ENCODE results near the gene KCNMB4.
"Not testable (repeated sequence)": the region's sequence is repeated elsewhere in the genome, so short reads cannot be mapped to it uniquely, and the experiment has no call there.

Gene KCNMB4

DNA sequence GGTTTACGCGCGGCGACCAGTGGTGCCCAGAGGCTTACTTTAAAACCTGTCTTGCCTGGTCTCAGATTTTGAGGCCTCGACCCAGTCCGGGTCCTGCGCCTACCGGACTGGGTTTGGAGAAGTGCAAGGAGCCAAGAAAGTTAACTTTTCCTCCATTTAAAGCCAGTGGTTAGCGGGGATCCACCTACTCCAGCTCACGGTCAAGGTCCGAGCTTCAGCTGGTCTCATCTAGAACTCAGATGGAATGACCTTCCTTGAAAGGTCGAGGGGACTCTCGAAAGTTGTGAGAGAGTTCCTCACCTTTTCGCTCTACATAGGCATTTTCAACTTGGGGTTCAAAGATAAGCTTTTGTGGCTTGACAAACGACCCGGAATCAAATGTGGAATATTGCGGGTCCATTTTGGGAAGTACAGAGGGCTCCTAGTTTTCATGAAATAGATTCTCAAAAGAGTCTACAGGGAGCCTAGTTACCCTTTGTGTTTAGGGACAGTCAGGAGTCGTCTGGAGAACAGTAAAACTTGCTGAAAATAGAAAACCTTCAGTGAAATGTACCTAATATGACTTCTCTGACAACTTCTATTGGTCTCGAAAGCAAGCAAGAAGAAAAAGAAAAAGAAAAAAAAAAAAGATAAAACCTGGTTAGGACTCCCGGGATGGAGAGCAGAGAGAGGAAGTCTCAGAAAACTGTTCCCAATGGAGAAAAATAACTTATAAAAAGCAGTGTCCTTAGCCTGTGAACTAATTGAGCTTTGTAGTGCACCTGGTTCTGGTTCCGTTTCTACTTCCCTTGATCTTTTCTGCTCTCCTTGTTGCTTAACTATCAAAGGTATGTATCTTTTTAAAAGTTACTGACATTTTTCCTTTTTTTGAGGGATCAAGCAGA lies 1.4 kb downstream of the KCNMB4 start:
- peak in 5 of 58 donors; percentile 12 to 44 (median 30) for DNase-seq

DNA sequence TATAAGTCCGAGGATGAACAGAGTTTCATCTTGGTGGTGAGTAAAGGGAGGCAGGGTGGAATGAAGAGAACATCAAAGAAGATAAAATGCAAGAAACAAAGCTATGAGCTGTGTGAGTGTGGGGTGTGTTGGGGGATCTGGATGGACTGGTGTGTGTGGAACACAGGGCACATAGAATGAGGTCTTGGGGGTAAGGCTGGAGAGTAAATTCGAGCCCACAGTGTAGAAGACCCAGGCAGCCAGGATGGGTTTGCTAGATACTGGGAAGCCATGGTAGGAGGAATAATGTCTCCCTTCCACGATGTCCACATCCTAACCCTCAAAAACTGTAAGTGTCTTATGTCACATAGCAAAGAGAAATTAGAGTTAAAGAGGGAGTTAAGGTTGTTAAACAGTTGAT lies 6.8 kb downstream of the KCNMB4 start:
- DNase-seq: no peak

DNA sequence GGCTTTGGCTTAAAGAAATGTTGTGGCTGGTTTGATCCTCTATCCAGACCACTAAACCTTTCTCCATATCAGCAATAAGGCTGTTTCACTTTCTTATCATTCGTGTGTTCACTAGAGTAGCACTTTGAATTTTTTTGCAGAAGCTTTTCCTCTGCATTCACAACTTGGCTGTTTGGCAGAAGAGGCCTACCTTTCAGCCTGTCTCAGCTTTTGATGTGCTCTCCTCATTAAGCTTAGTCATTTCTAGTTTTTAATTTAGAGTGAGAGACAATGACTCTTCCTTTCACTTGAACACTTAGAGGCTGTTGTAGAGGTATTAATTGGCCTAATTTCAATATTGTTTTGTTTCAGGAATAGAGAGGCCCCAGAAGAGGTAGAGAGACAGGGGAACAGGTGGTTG lies 13.8 kb downstream of the KCNMB4 start:
- DNase-seq: no peak

DNA sequence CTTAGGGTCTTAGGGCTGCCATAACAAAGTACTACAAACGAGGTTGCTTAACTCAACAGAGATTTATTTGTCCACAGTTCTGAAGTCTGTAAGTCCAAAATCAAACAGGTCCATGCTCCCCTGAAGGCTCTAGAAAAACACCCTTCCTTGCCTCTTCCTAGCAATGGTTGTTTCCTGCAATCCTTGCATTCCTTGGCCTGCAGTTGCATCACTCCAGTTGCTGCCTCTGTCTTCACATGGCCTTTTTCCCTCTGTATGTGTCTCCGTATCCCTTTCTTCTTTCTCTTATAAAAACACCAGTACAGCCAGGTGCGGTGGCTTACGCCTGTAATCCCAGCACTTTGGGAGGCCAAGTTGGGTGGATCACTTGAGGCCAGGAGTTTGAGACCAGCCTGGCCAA lies 17.4 kb downstream of the KCNMB4 start:
- DNase-seq: no peak

DNA sequence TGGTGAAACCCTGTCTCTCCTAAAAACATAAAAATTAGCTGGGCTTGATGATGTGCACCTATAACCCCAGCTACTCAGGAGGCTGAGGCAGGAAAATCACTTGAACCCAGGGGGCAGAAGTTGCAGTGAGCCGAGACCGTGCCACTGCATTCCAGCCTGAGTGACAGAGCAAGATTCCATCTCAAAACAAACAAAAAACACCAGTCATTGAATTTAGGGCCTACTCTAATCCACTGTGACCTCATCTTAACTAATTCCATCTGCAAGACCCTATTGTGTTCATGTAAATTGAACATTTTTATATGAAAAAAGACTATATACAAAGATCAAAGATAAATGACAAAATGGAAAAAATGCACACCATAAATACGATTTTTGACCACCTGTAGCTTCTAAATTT lies 17.8 kb downstream of the KCNMB4 start:
- no peak for DNase-seq

DNA sequence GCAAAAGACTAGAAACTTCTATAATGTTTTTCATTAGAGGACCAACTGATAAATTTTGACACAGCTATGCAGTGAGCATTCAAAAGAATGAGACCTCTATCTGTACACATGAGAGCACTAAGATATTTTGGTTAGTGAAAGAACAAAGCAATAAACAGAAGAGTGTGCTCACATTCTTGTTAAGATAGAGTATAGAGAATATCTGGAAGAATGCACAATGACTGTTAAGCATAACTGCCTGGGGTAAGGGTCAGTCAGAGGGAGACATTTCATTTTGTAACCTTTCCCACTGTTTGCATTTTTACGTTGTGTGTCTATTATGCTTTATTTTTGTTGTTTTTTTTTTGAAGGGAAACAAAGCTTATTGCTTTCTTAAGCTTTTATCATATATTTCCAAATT lies 20.7 kb downstream of the KCNMB4 start:
- DNase-seq: no peak

DNA sequence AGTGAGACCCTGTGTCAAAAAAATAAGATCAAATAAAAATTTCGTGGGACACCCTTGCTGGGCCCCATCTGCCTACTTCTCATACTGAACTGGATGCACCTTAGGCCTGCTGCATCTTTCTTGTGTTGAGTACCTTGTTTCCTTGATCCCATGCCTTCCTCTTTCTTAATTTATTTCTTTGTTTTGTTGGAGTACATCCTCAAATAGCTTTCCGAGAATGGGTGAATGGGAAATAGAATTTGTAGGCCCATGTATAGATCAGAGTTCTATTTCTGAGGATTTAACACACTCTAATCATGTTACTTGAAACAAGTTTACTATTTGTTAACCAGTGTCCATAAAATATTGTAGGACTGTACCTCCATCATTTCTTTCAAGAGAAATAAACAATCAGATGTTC lies 23.6 kb downstream of the KCNMB4 start:
- DNase-seq: no peak

DNA sequence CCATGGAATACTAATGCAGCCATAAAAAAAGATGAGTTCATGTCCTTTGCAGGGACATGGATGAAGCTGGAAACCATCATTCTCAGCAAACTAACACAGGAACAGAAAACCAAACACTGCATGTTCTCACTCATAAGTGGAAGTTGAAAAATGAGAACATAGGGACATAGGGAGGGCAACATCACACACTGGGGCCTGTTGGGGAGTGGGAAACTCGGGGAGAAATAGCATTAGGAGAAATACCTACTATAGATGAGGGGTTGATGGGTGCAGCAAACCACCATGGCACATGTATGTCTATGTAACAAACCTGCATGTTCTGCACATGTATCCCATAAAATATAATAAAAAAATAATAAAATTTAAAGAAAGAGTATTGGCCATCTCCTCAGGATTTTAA lies 26.5 kb downstream of the KCNMB4 start:
- DNase-seq: not testable (repeated sequence)

DNA sequence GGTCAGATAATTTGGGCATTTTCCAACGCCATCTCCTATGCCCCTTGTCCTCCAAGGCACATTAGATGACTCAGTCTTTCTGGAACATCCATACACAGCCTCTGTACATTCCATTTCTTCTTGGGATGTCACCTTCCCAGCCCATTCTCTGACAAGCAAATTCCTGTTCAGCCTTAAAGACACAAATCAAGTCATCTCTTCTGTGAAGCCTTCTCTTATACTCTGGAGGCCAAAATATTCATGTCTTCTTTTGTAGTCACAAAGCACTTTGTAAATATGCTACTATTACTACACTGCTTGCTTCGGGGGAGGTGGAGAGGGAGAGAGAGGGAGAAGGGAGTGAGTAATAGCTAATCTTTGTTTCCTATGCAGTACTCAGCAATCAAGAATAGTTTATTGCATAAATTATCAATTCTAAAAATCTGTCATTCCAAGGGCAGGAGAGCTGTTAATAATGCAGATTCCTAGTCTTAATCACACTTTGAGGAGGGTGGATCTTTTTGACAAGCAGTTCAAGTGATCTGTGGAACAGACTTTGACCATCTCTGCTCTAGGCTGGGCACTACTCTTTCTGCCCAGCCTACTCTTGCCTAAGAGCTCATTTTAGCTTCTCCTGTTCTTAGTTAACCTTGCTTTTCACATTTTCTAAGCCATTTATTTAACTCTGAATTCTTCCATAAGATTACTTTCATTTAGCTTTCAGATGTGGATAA lies 27.9 kb downstream of the KCNMB4 start:
- no peak for DNase-seq

DNA sequence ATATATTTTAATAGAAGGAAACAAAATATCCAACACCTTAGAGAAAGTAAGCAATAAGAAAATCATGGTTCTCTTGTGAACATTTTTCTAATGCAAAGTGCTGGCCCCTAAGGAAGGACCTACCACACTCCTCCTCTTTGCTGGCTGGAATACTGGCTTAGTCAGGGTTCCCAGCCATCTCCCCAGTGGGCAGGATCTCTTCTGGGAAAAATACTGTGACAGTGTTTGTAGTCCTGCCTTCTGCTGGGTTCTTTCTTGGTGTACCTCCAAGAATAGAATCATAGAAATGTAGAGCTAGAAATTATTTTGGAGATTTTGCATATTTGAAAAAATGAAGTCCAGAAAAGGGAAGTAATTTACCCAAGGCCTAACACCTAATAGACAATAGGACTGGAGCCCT lies 31.9 kb downstream of the KCNMB4 start:
- DNase-seq: peak in 6 of 58 donors; percentile 1 to 48 (median 10)

DNA sequence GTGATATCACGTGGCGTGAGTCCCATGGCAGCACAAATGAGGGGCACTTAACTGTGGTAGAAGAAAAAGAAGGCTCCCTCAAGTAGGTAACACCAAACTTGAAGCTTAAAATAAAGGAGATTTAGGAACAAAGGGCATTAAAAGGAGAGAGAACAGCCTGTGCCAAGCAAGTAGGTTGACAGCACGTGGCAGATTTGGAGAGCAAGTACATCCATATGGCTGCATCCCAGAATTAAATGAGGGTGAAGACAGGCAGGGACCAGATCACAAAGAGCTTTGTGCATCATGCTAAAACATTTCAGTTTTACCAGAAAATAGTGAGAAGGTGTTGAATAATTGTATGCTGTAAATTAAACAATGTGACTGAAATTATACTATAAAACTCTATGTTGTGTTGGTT lies 32.8 kb downstream of the KCNMB4 start:
- DNase-seq: peak in 5 of 58 donors; percentile 3 to 26 (median 4)

DNA sequence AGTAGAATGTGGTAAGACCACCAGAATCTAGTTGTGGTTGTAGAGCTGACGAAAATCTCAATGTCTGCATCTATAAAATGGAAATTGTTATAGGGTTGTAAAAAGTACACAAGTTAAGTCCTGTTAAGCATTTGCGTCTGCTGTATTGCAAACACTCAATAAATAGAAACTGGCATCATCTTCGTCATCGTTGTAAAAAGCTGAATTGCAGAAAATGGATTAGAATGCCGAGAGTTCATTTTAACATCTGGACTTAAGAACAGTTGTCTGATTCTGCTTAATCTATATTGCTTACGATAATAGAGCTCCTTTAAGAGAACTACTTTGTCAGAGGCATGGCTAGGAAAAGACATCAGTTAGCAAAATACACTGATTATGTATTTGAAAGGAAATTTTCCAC lies 33.2 kb downstream of the KCNMB4 start:
- DNase-seq: no peak

DNA sequence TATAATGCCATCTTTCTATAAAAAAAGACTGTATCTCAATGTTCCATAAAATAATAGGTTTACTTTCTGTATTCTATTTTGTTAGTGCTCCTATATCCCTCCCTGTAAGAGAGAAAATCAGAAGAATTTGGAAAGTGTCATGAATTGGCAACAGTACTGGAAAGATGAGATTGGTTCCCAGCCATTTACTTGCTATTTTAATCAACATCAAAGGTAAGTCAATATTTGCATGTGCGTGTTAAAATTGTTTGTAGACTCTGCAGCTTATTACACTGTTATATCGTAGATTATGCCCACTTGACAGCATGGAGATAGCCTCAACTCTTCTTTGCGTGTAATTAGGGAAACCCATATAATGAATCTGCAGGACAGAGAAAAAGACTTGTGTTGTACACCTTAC lies 34.0 kb downstream of the KCNMB4 start:
- DNase-seq: no peak

DNA sequence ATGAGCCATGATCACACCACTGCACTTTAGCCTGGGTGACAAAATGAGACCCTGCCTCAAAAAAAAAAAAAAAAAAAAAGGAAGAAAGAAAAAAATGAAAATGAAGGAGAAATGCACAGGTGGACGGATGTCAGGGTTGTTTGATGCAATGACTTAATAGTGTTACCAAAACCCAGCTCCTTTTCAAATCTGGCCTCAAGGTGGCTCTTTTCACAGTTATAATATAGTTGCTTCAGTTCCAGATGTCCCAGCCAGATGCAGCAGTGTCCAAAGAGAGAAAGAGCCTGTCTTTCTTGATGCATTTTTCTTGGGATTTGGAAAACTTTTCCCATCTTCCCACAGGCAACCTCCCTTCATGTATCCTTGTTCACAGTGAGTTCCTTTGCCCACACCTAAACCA lies 36.5 kb downstream of the KCNMB4 start:
- DNase-seq: no peak

DNA sequence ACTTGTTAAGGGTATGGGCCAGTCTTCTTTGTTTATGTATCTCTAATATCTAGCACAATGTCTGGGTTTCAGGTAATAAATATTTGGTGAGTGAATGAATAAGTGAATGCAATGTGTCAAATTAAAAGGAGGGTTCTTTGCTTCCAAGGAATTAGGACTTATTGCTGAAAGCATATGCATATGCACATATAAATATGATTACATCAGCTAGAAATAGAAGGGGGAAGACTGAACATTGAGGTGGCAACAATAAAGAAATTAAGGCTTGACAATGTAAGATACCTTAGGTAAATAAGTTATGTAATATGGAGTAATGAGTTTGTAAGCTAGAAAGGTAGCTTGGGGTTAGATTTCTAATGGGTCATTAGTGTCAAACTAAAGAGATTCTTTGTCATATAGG lies 37.7 kb downstream of the KCNMB4 start:
- no peak for DNase-seq

DNA sequence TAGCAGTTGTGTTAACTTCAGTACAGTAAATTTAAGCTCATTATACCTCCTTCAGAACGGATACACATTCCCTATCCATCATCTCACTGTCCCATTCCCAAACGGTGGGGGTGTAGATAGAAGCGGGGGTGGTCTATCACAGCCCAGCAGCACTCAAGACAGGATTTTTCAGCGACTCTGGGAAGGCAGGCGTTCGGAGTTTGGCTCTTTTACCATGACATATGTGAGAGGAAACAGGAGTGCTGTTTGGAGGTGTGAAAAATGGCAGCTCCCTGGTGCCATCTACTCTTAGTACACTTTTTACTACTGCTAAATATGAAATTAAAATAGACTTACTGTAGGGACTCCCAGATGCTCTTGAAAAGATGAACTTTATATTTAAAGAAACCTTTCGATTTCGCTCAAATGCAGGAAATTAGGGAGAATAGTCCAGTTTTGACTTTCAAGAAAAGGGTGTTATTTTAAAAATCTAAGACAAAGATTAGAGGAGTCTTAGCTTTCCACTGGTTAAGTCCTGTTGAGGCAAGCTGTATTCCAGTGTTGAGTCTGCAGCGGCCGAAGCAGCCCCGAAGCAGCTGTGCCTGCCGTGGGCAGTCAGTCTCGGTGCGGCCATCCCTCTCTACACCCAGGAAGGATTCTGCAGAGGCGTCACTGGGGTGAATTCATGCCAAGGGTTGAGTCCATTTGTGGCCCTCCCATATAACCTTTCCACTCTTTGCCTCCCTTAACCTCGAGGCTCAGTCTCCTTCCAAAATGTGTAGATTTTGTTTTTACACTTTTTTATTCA lies 42.1 kb downstream of the KCNMB4 start:
- peak in 22 of 58 donors; percentile 5 to 71 (median 32) for DNase-seq

DNA sequence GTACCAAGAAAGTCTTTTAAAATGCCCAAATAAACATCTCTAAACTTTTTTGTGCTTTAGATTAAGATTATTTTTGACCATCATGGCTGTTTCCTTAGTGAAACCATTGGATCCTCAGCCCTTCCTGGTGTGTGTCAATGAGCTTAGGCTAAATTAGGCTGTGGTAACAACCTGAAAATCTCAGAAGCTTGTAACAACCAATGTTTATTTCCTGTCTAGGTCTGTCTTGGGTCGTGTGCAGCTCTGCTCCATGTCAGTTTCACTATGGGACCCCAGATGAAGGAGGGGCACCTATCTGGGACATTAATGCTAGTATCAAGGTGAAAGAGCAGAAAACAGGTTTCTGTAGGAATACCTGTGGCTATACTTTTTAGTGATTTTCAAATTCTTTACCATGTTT lies 49.9 kb downstream of the KCNMB4 start:
- no peak for DNase-seq

DNA sequence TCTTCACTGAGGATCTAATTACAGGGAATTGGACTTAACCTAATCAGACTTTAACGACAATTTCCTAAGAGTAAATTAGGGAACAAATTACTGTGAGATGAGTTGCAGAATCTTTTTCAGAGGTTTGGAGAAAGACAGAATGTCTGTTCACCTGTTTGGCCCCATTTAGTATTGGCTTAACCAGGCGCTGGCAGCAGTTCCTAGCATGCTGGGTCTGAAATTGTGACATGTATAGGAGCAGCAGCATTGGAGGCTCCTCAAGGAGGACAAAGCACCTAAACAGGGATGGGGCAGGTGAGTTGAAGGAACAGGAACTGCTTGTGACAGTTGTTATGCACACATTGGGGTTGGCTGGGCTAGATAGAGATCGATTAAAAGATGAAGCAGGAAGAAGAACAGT lies 51.0 kb downstream of the KCNMB4 start:
- no peak for DNase-seq

DNA sequence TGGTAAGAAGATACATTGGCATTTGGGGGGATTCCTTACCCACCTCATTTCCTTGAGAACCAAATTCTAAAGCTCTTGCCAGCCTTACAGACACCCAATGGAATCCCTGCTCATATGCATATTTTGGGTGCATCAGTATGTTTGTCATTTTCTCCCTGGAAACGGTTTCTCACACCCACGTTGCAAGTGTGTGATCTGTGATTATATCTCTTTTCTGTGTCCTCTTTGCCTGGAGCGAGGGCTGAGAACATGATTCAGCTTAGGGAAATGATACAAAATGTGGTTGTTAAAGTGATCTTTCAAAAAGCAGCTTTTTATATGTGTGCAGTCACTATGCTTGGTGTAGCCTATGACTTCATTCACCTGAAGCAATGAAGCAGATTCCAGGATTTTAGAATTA lies 52.0 kb downstream of the KCNMB4 start:
- DNase-seq: peak in 19 of 58 donors; percentile 2 to 72 (median 16)

DNA sequence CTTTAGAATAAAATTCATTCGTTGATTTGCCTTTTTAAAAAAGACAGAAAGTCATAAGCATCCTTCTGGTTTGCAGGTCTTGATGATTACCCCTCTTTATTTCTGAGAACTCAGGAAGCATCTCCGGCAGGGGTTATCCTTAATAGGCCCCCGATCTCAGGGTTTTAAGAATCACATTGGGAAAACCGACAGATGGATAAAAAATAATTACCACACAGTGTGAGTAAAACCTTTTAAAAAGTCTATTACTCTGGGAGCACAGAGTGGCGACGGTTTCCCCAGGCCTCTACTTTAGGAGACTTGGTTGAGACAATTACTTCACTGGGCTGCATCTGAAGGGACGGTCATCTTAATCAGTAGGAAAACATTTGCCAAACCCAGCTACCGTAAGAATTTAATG lies 56.5 kb downstream of the KCNMB4 start:
- DNase-seq: no peak

DNA sequence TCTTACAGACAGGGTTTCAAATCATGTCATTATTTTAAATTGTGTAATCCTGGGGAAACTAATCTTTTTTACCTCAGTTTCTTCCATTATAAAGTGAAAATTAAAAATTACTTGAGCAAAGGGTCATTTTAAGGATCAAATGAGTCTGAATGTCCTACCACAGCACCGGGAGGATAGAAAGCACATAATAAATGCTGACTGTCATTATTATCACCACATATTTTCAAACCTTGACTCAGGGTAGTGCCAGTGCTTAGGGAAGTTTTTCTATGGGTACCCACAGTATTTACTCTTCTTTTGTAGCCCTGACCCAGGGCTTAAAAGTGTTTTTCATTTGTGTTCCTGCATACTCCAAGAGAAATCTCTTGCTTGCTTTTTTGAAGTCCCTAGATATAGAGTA lies 60.5 kb downstream of the KCNMB4 start:
- no peak for DNase-seq

DNA sequence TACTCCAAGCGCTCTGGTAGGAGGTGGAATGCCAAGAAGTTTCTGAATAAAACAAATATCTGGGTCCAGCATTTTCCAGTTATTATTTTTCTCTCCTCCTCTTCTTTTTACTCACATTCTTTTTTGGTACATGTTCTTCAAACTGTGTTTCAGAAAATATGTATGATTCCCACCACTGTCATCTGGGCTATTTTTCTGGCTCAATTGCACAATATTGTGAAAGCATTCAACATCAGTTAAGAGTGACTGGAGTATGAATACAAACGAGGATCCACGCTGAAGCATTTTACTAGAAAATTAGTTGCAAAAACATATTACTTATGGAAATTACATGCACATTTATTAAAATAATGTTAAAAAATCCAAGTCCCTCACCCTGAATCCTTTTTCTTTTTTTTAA lies 61.5 kb downstream of the KCNMB4 start:
- no peak for DNase-seq
